ENCODE results near the gene BORCS5. TPM values are rescaled to one million over a fixed set of nuclear protein-coding genes. Genes with fewer than 3 reads are reported as not detected.
"Not testable (repeated sequence)": the region's sequence is repeated elsewhere in the genome, so short reads cannot be mapped to it uniquely, and the experiment has no call there.

The BORCS5 gene
- total and polyA plus RNA-seq, 5 donors: 6.3 to 10.9 (median 10.0) TPM

GRCh38 chr12:12333407-12334366 is 23.2 kb upstream of the BORCS5 start:
- Histone ChIP-seq H3K9me3 (ENCODE audit: control insufficient read depth, low read length) (no peaks in the 10 kb centered on the region), H3K27ac (ENCODE audit: low read length) (no peak overlapping the region), H3K27me3 (ENCODE audit: control insufficient read depth, insufficient read depth) (no peaks in the 10 kb centered on the region), H3K4me3 (ENCODE audit: low read length) (no peak overlapping the region), H3K4me1 (ENCODE audit: control insufficient read depth, insufficient read depth, low read length) (peaks cover 4% of the 10 kb centered on the region)
- DNase-seq: no peak
- intact Hi-C loops (cut with DNase I): loop anchor here in 1 of 4 donors (5.0 kb wide), 1 partner anchor 251 kb away; no protein-coding TSS in a partner anchor
- peak in 1 of 2 donors; percentile 47 for ATAC-seq
- 61% methylated on average over 12 of the region's 12 CpGs for WGBS

- intact Hi-C loops (cut with DNase I): loop anchor here in 1 of 4 donors (5.0 kb wide), 1 partner anchor 252 kb away; no protein-coding TSS in a partner anchor
- Histone ChIP-seq H3K27me3 (ENCODE audit: control insufficient read depth, insufficient read depth) (no peaks in the 10 kb centered on the region), H3K9me3 (ENCODE audit: control insufficient read depth, low read length) (no peaks in the 10 kb centered on the region), H3K27ac (ENCODE audit: low read length) (no peak overlapping the region), H3K4me3 (ENCODE audit: low read length) (no peak overlapping the region), H3K4me1 (ENCODE audit: control insufficient read depth, insufficient read depth, low read length) (peaks cover 4% of the 10 kb centered on the region)
- WGBS: 31% methylated on average over 10 of the region's 10 CpGs
- peak; percentile 41 to 44 for ATAC-seq
- DNase-seq: peak; percentile 53 to 76 (median 70)
These were observed 22.4 kb upstream of the BORCS5 start for GRCh38 chr12:12334367-12335040.

GRCh38 chr12:12336049-12336411 is 20.8 kb upstream of the BORCS5 start:
- no peak overlapping the region for H3K27ac ChIP-seq (ENCODE audit: low read length)
- H3K4me3 ChIP-seq (ENCODE audit: low read length): no peak overlapping the region
- intact Hi-C loops (cut with DNase I): no loop called here
- WGBS: 84% methylated on average over 5 of the region's 5 CpGs
- no peaks in the 10 kb centered on the region for H3K27me3 ChIP-seq (ENCODE audit: control insufficient read depth, insufficient read depth)
- DNase-seq (no peak), ATAC-seq (no peak)
- H3K9me3 ChIP-seq (ENCODE audit: control insufficient read depth, low read length): no peaks in the 10 kb centered on the region
- peaks cover 4% of the 10 kb centered on the region for H3K4me1 ChIP-seq (ENCODE audit: control insufficient read depth, insufficient read depth, low read length)

GRCh38 chr12:12336511-12336910 is 20.4 kb upstream of the BORCS5 start:
- Histone ChIP-seq H3K27ac (ENCODE audit: low read length) (no peak overlapping the region), H3K27me3 (ENCODE audit: control insufficient read depth, insufficient read depth) (no peaks in the 10 kb centered on the region), H3K4me1 (ENCODE audit: control insufficient read depth, insufficient read depth, low read length) (peaks cover 4% of the 10 kb centered on the region), H3K9me3 (ENCODE audit: control insufficient read depth, low read length) (no peaks in the 10 kb centered on the region), H3K4me3 (ENCODE audit: low read length) (no peak overlapping the region)
- ATAC-seq (no peak), DNase-seq (no peak)
- 95% methylated on average over 1 of the region's 1 CpG for WGBS
- intact Hi-C loops (cut with DNase I): no loop called here

GRCh38 chr12:12338527-12339168 is 18.2 kb upstream of the BORCS5 start:
- Histone ChIP-seq H3K27me3 (ENCODE audit: control insufficient read depth, insufficient read depth) (no peaks in the 10 kb centered on the region), H3K27ac (ENCODE audit: low read length) (peak overlapping the region; percentile 72), H3K9me3 (ENCODE audit: control insufficient read depth, low read length) (no peaks in the 10 kb centered on the region), H3K4me3 (ENCODE audit: low read length) (no peak overlapping the region), H3K4me1 (ENCODE audit: control insufficient read depth, insufficient read depth, low read length) (no peaks in the 10 kb centered on the region)
- no peak for DNase-seq
- 70% methylated on average over 8 of the region's 8 CpGs for WGBS
- intact Hi-C loops (cut with DNase I): no loop called here
- ATAC-seq: peak; percentile 40 to 74

- DNase-seq (peak; percentile 70 to 88 (median 84)), ATAC-seq (peak; percentile 94)
- Histone ChIP-seq H3K9me3 (ENCODE audit: control insufficient read depth, low read length) (no peaks in the 10 kb centered on the region), H3K27ac (ENCODE audit: low read length) (peak within 1 kb of the TSS; percentile 10), H3K27me3 (ENCODE audit: control insufficient read depth, insufficient read depth) (no peaks in the 10 kb centered on the region), H3K4me1 (ENCODE audit: control insufficient read depth, insufficient read depth, low read length) (no peaks in the 10 kb centered on the region), H3K4me3 (ENCODE audit: low read length) (peak within 1 kb of the TSS; percentile 62)
- under 1% methylated on average over 68 of the region's 68 CpGs for WGBS
- intact Hi-C loops (cut with DNase I): no loop called here
These were observed 6.9 kb upstream of the BORCS5 start, which contains the start of gene MANSC1 for GRCh38 chr12:12349711-12350665. TSS of gene MANSC1 (minus strand) at chr12:12350242. CDS start at chr12:12343314, 6,928 bp downstream.

GRCh38 chr12:12350868-12351463 is 5.9 kb upstream of the BORCS5 start:
- H3K27ac ChIP-seq (ENCODE audit: low read length): no peak overlapping the region
- 88% methylated on average over 3 of the region's 3 CpGs for WGBS

GRCh38 chr12:12351468-12352185 is 5.3 kb upstream of the BORCS5 start:
- ATAC-seq; H3K9me3 ChIP-seq (ENCODE audit: control insufficient read depth, low read length); DNase-seq; H3K27me3 ChIP-seq (ENCODE audit: control insufficient read depth, insufficient read depth); H3K27ac ChIP-seq (ENCODE audit: low read length); H3K4me1 ChIP-seq (ENCODE audit: control insufficient read depth, insufficient read depth, low read length); H3K4me3 ChIP-seq (ENCODE audit: low read length); intact Hi-C loops (cut with DNase I): not testable (repeated sequence)
- 95% methylated on average over 19 of the region's 19 CpGs for WGBS

More at GRCh38 chr12:12350868-12351463, 5.9 kb upstream of the BORCS5 start:
- intact Hi-C loops (cut with DNase I): no loop called here
- DNase-seq (no peak), ATAC-seq (no peak)
- Histone ChIP-seq H3K9me3 (ENCODE audit: control insufficient read depth, low read length) (no peaks in the 10 kb centered on the region), H3K4me1 (ENCODE audit: control insufficient read depth, insufficient read depth, low read length) (no peaks in the 10 kb centered on the region), H3K27me3 (ENCODE audit: control insufficient read depth, insufficient read depth) (no peaks in the 10 kb centered on the region), H3K4me3 (ENCODE audit: low read length) (no peak overlapping the region)

- WGBS: 87% methylated on average over 1 of the region's 1 CpG
- Histone ChIP-seq H3K27ac (ENCODE audit: low read length) (no peak overlapping the region), H3K27me3 (ENCODE audit: control insufficient read depth, insufficient read depth) (no peaks in the 10 kb centered on the region), H3K4me3 (ENCODE audit: low read length) (no peak overlapping the region), H3K4me1 (ENCODE audit: control insufficient read depth, insufficient read depth, low read length) (no peaks in the 10 kb centered on the region), H3K9me3 (ENCODE audit: control insufficient read depth, low read length) (no peaks in the 10 kb centered on the region)
- ATAC-seq (no peak), DNase-seq (no peak)
- intact Hi-C loops (cut with DNase I): no loop called here
These were observed 3.6 kb upstream of the BORCS5 start for GRCh38 chr12:12353276-12353675.

All from right cardiac atrium (tissue), 5 donors.